Measurements from ENCODE around the gene PRLHR. TPM values are rescaled to one million over a fixed set of nuclear protein-coding genes. Genes with fewer than 3 reads are reported as not detected.

PRLHR gene
- total and polyA plus RNA-seq, 2 of the 13 experiments (the other 11 are each of a cell fraction or from before 2014, with no cell fraction given): not detected

- TF ChIP-seq HMGXB4 (CRISPR knock-in tag; IDR thresholded peaks at IDR 0.05; ENCODE audit: borderline replicate concordance in 1 of 2, low read depth in 1 of 2) (0 out of 4 replicates have a peak, but pooled peaks of 1 of the 2 experiments have one; percentile 22), MBNL3 (CRISPR knock-in tag; conservative IDR thresholded peaks at IDR 0.05) (no peak), HNF4A (CRISPR knock-in tag; IDR thresholded peaks at IDR 0.05) (peak; percentile 60; the same call in 1 of the 2 replicates), ZNF441 (CRISPR knock-in tag; IDR thresholded peaks at IDR 0.05; ENCODE audit: borderline replicate concordance) (peak; percentile 98), ARID4A (CRISPR knock-in tag; IDR thresholded peaks at IDR 0.05; ENCODE audit: borderline replicate concordance) (peak; percentile 22; the same call in 1 of the 2 replicates), MNT (IDR thresholded peaks at IDR 0.05) (peak; percentile 79), HNF4G (IDR thresholded peaks at IDR 0.05; ENCODE audit: borderline replicate concordance, low read depth, low read length) (peak; percentile 61; the same call in 1 of the 2 replicates), HNF4G (CRISPR knock-in tag; IDR thresholded peaks at IDR 0.05; ENCODE audit: borderline replicate concordance, low read depth) (no peak)
Measured at GRCh38 chr10:118568327-118568848, 27.1 kb downstream of the PRLHR start (continued).

Measured in HepG2 (cell line).